ENCODE results near the gene GFRAL. TPM values are rescaled to one million over a fixed set of nuclear protein-coding genes. Genes with fewer than 3 reads are reported as not detected.
A peak's percentile ranks its signal among the peaks of the same experiment; 100 is the strongest.
"Not testable (repeated sequence)": the region's sequence is repeated elsewhere in the genome, so short reads cannot be mapped to it uniquely, and the experiment has no call there.

The GFRAL gene, protein sequence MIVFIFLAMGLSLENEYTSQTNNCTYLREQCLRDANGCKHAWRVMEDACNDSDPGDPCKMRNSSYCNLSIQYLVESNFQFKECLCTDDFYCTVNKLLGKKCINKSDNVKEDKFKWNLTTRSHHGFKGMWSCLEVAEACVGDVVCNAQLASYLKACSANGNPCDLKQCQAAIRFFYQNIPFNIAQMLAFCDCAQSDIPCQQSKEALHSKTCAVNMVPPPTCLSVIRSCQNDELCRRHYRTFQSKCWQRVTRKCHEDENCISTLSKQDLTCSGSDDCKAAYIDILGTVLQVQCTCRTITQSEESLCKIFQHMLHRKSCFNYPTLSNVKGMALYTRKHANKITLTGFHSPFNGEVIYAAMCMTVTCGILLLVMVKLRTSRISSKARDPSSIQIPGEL
- 0.04 TPM for polyA plus RNA-seq
- long read RNA-seq, donor 1: 0 reads
- long read RNA-seq, donor 2: 0 reads
- long read RNA-seq, donor 3: 0 reads
- long read RNA-seq, donor 4: 0 reads
- long read RNA-seq, donor 5: 0 reads
- long read RNA-seq, donor 6: 0 reads
- long read RNA-seq, donor 7: 0 reads
- long read RNA-seq, donor 8: 0 reads
- long read RNA-seq, donor 9: 0 reads
- long read RNA-seq, donor 10: 0 reads
- long read RNA-seq, donor 11: 0 reads

DNA sequence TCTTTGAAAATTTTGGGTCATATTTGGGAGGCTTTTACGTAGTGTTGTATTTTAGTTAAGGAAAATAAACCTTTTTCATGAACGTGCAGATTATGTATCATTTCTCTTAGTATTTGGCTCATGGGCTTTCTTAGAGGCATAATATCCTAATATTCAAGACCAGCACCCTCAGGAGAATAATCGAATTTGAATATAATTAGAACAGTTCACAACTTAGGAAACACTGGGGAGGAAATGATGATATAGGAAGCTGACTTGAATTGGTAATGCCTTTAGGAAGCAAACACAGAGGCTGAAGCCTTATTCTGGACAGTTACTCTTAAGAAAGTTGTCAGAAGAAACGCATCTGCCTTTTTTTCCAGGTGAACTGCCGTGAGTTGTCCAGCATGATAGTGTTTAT lies at the start of gene GFRAL:
Gene GFRAL (plus strand): TSS at position 301 of the 400 bp plus-strand sequence. CDS start 86 bp downstream, at position 387.
- DNase-seq: no peak
- no peaks in the 10 kb centered on the region for H3K36me3 ChIP-seq (ENCODE audit: control insufficient read depth, insufficient read depth, low read length)
- H3K4me1 ChIP-seq (ENCODE audit: control insufficient read depth, insufficient read depth, low read length): no peaks in the 10 kb centered on the region
- no peaks in the 10 kb centered on the region for H3K27me3 ChIP-seq (ENCODE audit: control insufficient read depth, insufficient read depth, low read length)
- H3K9me3 ChIP-seq (ENCODE audit: control insufficient read depth, low read depth, low read length): no peaks in the 10 kb centered on the region
- WGBS (ENCODE audit: insufficient coverage, low lambda C conversion rate): 80% methylated on average over 1 of the region's 5 CpGs
- H3K4me3 ChIP-seq (ENCODE audit: low read length): no peak within 1 kb of the TSS
- no peak within 1 kb of the TSS for H3K27ac ChIP-seq (ENCODE audit: low read length)

DNA sequence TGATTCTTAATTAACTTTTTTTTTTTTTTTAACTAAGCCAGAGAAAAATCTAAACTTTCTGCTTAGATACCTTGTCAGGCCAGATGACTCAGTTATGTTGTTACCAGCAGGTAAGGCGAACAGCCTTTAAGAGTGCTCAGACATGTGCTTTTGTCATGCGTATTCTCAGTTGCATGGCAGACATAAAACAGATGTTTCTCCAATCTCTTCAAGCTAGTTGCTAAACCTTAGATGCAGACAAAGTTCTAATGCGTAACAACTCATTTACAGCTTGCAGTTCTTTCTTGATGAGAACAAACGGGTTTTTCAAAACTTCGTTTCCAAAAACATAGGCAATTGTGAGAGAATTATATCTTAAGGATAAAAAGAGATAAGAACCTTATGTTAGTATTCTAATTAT lies 49.6 kb upstream of the GFRAL start:
- H3K9me3 ChIP-seq (ENCODE audit: control insufficient read depth, low read depth, low read length): no peaks in the 10 kb centered on the region
- DNase-seq: no peak
- H3K27me3 ChIP-seq (ENCODE audit: control insufficient read depth, insufficient read depth, low read length): no peaks in the 10 kb centered on the region
- H3K4me3 ChIP-seq (ENCODE audit: low read length): no peak overlapping the region
- no peaks in the 10 kb centered on the region for H3K36me3 ChIP-seq (ENCODE audit: control insufficient read depth, insufficient read depth, low read length)
- no peaks in the 10 kb centered on the region for H3K4me1 ChIP-seq (ENCODE audit: control insufficient read depth, insufficient read depth, low read length)
- WGBS (ENCODE audit: insufficient coverage, low lambda C conversion rate): 90% methylated on average over 3 of the region's 5 CpGs
- no peak overlapping the region for H3K27ac ChIP-seq (ENCODE audit: low read length)

DNA sequence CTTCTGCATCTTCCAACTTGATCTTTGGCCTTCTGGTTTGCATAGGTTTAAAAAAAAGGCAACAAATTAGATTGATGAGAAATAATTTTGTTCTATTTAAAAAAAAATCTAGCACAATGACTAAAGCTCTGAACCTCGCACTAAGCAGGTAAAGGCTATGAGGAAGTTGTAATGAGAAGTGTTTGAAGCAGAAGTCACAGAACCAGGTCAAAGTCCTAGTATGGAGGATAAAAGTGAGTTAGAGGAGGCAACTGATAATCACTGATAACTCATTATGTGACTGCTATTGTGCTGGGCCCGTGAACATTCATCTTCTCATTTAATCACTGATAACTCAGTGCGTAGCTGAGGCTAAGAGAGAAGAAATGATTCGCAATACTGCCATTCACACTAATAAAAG lies 46.1 kb upstream of the GFRAL start:
- Histone ChIP-seq H3K9me3 (ENCODE audit: control insufficient read depth, low read depth, low read length) (no peaks in the 10 kb centered on the region), H3K27me3 (ENCODE audit: control insufficient read depth, insufficient read depth, low read length) (no peaks in the 10 kb centered on the region), H3K4me3 (ENCODE audit: low read length) (no peak overlapping the region), H3K4me1 (ENCODE audit: control insufficient read depth, insufficient read depth, low read length) (no peaks in the 10 kb centered on the region), H3K36me3 (ENCODE audit: control insufficient read depth, insufficient read depth, low read length) (no peaks in the 10 kb centered on the region), H3K27ac (ENCODE audit: low read length) (no peak overlapping the region)
- 22% methylated on average over 1 of the region's 4 CpGs for WGBS (ENCODE audit: insufficient coverage, low lambda C conversion rate)
- DNase-seq: peak; percentile 47 to 67

DNA sequence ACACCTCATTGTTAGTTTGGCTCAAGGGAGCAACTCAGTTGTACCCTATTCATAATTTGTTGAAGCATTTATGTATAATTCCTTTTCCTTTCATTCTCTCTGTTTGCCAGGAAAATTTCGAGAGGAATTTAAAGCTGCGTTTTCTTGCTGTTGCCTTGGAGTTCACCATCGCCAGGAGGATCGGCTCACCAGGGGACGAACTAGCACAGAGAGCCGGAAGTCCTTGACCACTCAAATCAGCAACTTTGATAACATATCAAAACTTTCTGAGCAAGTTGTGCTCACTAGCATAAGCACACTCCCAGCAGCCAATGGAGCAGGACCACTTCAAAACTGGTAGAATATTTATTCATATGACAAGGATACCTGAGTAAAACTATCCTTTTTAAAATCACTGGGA lies 45.2 kb upstream of the GFRAL start:
- Histone ChIP-seq H3K36me3 (ENCODE audit: control insufficient read depth, insufficient read depth, low read length) (no peaks in the 10 kb centered on the region), H3K27ac (ENCODE audit: low read length) (no peak overlapping the region), H3K27me3 (ENCODE audit: control insufficient read depth, insufficient read depth, low read length) (no peaks in the 10 kb centered on the region), H3K4me1 (ENCODE audit: control insufficient read depth, insufficient read depth, low read length) (no peaks in the 10 kb centered on the region), H3K9me3 (ENCODE audit: control insufficient read depth, low read depth, low read length) (no peaks in the 10 kb centered on the region), H3K4me3 (ENCODE audit: low read length) (no peak overlapping the region)
- 86% methylated on average over 2 of the region's 6 CpGs for WGBS (ENCODE audit: insufficient coverage, low lambda C conversion rate)
- no peak for DNase-seq

DNA sequence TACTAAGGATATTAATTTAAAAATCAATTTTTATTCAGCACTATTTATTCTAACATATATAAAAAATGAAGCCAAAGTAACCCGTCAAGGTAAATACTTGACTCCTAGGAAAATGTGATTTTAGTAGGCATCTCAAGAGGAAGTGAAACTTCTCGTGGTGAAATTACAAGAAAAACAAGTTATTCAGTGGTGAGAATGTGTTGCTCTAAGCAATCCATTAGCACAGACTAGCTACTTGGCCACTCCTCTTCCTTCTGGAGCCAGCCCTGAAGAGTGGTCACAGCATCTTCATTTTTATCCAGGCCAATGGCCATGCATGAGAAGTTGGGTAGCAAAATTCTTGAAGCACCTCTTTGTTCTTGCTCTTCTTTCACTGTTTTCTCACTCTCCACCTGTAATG lies 40.4 kb upstream of the GFRAL start:
- DNase-seq: no peak
- H3K4me3 ChIP-seq (ENCODE audit: low read length): no peak overlapping the region
- H3K27me3 ChIP-seq (ENCODE audit: control insufficient read depth, insufficient read depth, low read length): no peaks in the 10 kb centered on the region
- no peaks in the 10 kb centered on the region for H3K36me3 ChIP-seq (ENCODE audit: control insufficient read depth, insufficient read depth, low read length)
- WGBS (ENCODE audit: insufficient coverage, low lambda C conversion rate): no CpG with 5 or more reads among the region's 2 CpGs
- no peaks in the 10 kb centered on the region for H3K4me1 ChIP-seq (ENCODE audit: control insufficient read depth, insufficient read depth, low read length)
- no peaks in the 10 kb centered on the region for H3K9me3 ChIP-seq (ENCODE audit: control insufficient read depth, low read depth, low read length)
- H3K27ac ChIP-seq (ENCODE audit: low read length): no peak overlapping the region

DNA sequence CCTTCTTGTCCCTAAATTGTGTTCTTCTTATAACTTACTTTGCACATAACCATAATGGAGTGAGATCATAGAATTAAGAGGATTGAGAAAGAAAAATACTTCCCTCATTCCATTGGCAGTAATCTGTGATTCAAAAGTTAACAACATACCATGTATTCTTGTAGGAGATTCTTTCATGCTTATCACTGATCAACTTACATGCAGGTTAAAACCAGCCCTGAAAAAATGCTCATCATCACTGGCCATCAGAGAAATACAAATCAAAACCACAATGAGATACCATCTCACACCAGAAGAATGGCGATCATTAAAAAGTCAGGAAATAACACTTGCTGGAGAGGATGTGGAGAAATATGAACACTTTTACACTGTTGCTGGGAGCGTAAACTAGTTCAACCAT lies 36.5 kb upstream of the GFRAL start:
- DNase-seq: no peak
- Histone ChIP-seq H3K4me1 (ENCODE audit: control insufficient read depth, insufficient read depth, low read length) (no peaks in the 10 kb centered on the region), H3K9me3 (ENCODE audit: control insufficient read depth, low read depth, low read length) (no peaks in the 10 kb centered on the region), H3K27me3 (ENCODE audit: control insufficient read depth, insufficient read depth, low read length) (no peaks in the 10 kb centered on the region), H3K4me3 (ENCODE audit: low read length) (no peak overlapping the region), H3K27ac (ENCODE audit: low read length) (no peak overlapping the region), H3K36me3 (ENCODE audit: control insufficient read depth, insufficient read depth, low read length) (no peaks in the 10 kb centered on the region)
- WGBS (ENCODE audit: insufficient coverage, low lambda C conversion rate): 100% methylated on average over 2 of the region's 2 CpGs

DNA sequence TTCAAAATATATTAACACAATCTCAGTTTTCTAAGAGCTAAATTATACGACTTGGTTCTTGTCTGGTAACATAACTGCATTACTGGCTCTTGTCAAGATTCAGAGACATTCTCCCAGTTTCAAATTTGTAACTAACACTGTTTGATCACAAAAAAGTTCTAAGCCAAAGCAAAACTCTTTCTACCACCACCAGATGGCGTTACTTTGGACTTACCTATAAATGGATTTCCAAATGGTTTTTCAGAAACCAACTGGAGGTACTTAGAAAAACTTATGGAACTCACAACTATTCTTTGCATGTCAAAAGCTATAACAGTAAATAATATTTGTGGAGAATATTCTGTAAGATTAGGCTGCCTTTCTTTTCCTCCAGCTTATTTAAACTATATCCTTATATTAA lies 34.2 kb upstream of the GFRAL start:
- WGBS (ENCODE audit: insufficient coverage, low lambda C conversion rate): 100% methylated on average over 1 of the region's 2 CpGs

DNA sequence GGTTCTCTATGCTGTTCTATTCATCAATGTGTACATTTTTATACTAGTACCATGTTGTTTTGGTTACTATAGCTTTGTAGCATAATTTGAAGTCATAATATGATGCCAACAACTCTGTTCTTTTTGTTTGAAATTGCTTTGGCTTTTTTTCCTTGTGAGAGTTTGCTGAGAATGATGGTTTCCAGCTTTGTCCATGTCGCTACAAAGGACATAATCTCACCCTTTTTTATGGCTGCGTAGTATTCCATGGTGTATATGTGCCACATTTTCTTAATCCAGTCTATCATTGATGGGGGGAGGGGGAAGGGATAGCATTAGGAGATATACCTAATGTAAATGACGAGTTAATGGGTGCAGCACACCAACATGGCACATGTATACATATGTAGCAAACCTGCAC lies 30.1 kb upstream of the GFRAL start:
- DNase-seq; H3K4me1 ChIP-seq (ENCODE audit: control insufficient read depth, insufficient read depth, low read length); H3K27me3 ChIP-seq (ENCODE audit: control insufficient read depth, insufficient read depth, low read length); H3K27ac ChIP-seq (ENCODE audit: low read length); H3K4me3 ChIP-seq (ENCODE audit: low read length); H3K9me3 ChIP-seq (ENCODE audit: control insufficient read depth, low read depth, low read length); H3K36me3 ChIP-seq (ENCODE audit: control insufficient read depth, insufficient read depth, low read length): not testable (repeated sequence)
- no CpG with 5 or more reads among the region's 3 CpGs for WGBS (ENCODE audit: insufficient coverage, low lambda C conversion rate)

More for the DNA sequence above, 34.2 kb upstream of the GFRAL start:
- H3K4me1 ChIP-seq (ENCODE audit: control insufficient read depth, insufficient read depth, low read length): no peaks in the 10 kb centered on the region
- H3K4me3 ChIP-seq (ENCODE audit: low read length): no peak overlapping the region
- H3K36me3 ChIP-seq (ENCODE audit: control insufficient read depth, insufficient read depth, low read length): no peaks in the 10 kb centered on the region
- H3K27me3 ChIP-seq (ENCODE audit: control insufficient read depth, insufficient read depth, low read length): no peaks in the 10 kb centered on the region
- H3K27ac ChIP-seq (ENCODE audit: low read length): no peak overlapping the region
- no peak for DNase-seq
- H3K9me3 ChIP-seq (ENCODE audit: control insufficient read depth, low read depth, low read length): no peaks in the 10 kb centered on the region

DNA sequence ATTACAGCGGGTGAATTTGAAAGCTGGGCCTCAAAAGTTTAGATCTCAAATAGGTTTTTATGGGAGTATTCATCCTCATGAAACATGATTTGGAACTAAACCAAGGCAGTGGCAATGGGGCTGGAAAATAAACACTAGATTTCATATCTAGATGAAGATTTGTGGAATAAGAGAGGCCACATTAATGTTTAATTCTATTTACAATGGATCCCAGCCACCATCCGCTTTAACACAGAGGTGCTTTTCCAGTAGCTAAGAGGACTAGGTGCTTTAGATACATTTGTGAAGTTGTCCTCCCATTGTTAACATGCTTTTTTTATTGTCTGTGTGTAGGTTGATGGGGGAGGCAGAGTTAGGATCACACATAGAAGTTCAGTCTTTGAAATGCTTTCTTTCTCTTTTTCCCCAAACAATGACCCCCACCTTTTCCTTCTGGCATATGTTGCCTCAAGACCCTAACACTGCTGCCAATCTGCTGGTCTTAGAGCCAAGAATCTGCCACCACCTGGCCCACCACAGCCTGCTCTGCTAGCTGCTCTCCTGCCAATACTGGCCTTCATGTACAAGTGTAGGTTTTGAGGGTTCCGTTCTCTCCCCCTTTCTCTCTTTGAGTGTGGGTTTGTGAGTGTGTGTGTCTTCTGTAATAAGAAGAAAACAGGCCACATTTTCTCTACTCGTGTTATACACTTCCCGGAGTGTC lies 27.8 kb upstream of the GFRAL start:
- H3K27ac ChIP-seq (ENCODE audit: low read length): no peak overlapping the region
- H3K9me3 ChIP-seq (ENCODE audit: control insufficient read depth, low read depth, low read length): no peaks in the 10 kb centered on the region
- DNase-seq: no peak
- no peaks in the 10 kb centered on the region for H3K27me3 ChIP-seq (ENCODE audit: control insufficient read depth, insufficient read depth, low read length)
- H3K4me3 ChIP-seq (ENCODE audit: low read length): no peak overlapping the region
- no peaks in the 10 kb centered on the region for H3K36me3 ChIP-seq (ENCODE audit: control insufficient read depth, insufficient read depth, low read length)
- WGBS (ENCODE audit: insufficient coverage, low lambda C conversion rate): 100% methylated on average over 1 of the region's 5 CpGs
- H3K4me1 ChIP-seq (ENCODE audit: control insufficient read depth, insufficient read depth, low read length): no peaks in the 10 kb centered on the region

DNA sequence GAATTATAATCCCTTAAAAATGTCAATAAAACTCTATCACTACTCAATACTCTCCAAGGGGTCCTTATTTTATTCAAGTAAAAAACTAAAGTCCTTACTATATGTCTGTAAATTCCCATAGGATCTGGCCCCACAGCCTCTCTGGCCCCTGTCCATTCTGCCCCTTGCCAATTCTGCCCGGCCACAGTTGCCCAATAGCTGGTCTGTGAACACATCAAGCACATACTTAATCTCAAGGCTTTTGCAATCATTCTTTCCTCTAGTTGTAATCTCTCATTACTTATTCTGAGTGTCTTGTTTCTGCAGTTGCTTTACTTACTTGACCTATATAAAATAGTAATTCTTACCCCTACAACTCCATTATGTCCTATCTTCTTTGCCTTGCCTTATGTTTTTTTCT lies 22.5 kb upstream of the GFRAL start:
- no peak for DNase-seq
- WGBS (ENCODE audit: insufficient coverage, low lambda C conversion rate): 100% methylated on average over 1 of the region's 1 CpG
- no peak overlapping the region for H3K4me3 ChIP-seq (ENCODE audit: low read length)
- no peaks in the 10 kb centered on the region for H3K4me1 ChIP-seq (ENCODE audit: control insufficient read depth, insufficient read depth, low read length)
- H3K27me3 ChIP-seq (ENCODE audit: control insufficient read depth, insufficient read depth, low read length): no peaks in the 10 kb centered on the region
- H3K9me3 ChIP-seq (ENCODE audit: control insufficient read depth, low read depth, low read length): no peaks in the 10 kb centered on the region
- H3K36me3 ChIP-seq (ENCODE audit: control insufficient read depth, insufficient read depth, low read length): no peaks in the 10 kb centered on the region
- no peak overlapping the region for H3K27ac ChIP-seq (ENCODE audit: low read length)

Data from large intestine (tissue), 12 donors.